ENCODE results near the gene POMT2.
"Not testable (repeated sequence)": the region's sequence is repeated elsewhere in the genome, so short reads cannot be mapped to it uniquely, and the experiment has no call there.

Gene POMT2

GRCh38 chr14:77324816-77325745 is 4.4 kb upstream of the POMT2 start:
- no peak for DNase-seq (ENCODE audit: low read depth)

GRCh38 chr14:77324289-77324688 is 3.6 kb upstream of the POMT2 start:
- no peak for DNase-seq (ENCODE audit: low read depth)

- no peak for DNase-seq (ENCODE audit: low read depth)
These were observed 2.9 kb upstream of the POMT2 start for GRCh38 chr14:77323571-77323970.

- no peak for DNase-seq (ENCODE audit: low read depth)
These were observed 2.3 kb upstream of the POMT2 start for GRCh38 chr14:77322951-77323350.

- no peak for DNase-seq (ENCODE audit: low read depth)
These were observed 1.7 kb upstream of the POMT2 start for GRCh38 chr14:77322250-77322902.

- no peak for DNase-seq (ENCODE audit: low read depth)
These were observed 1.3 kb downstream of the POMT2 start for GRCh38 chr14:77319422-77319821.

- not testable (repeated sequence) for DNase-seq (ENCODE audit: low read depth)
These were observed 1.9 kb downstream of the POMT2 start for GRCh38 chr14:77318756-77319155.

GRCh38 chr14:77318006-77318553 is 2.6 kb downstream of the POMT2 start:
- no peak for DNase-seq (ENCODE audit: low read depth)

GRCh38 chr14:77316872-77317301 is 3.8 kb downstream of the POMT2 start:
- DNase-seq (ENCODE audit: low read depth): no peak

GRCh38 chr14:77316195-77316505 is 4.5 kb downstream of the POMT2 start:
- DNase-seq (ENCODE audit: low read depth): no peak

GRCh38 chr14:77314539-77315457 is 5.9 kb downstream of the POMT2 start:
- DNase-seq (ENCODE audit: low read depth): no peak

- DNase-seq (ENCODE audit: low read depth): peak; percentile 70
These were observed 6.6 kb downstream of the POMT2 start for GRCh38 chr14:77314043-77314442.

- no peak for DNase-seq (ENCODE audit: low read depth)
These were observed 7.3 kb downstream of the POMT2 start for GRCh38 chr14:77313371-77313770.

GRCh38 chr14:77311217-77311616 is 9.5 kb downstream of the POMT2 start:
- no peak for DNase-seq (ENCODE audit: low read depth)

GRCh38 chr14:77310026-77310425 is 10.7 kb downstream of the POMT2 start:
- no peak for DNase-seq (ENCODE audit: low read depth)

GRCh38 chr14:77309131-77309530 is 11.6 kb downstream of the POMT2 start:
- no peak for DNase-seq (ENCODE audit: low read depth)

GRCh38 chr14:77306851-77307496 is 13.7 kb downstream of the POMT2 start:
- no peak for DNase-seq (ENCODE audit: low read depth)

GRCh38 chr14:77306416-77306815 is 14.3 kb downstream of the POMT2 start:
- DNase-seq (ENCODE audit: low read depth): no peak

- no peak for DNase-seq (ENCODE audit: low read depth)
These were observed 15.0 kb downstream of the POMT2 start for GRCh38 chr14:77305696-77306095.

GRCh38 chr14:77303417-77304156 is 17.1 kb downstream of the POMT2 start:
- peak; percentile 93 for DNase-seq (ENCODE audit: low read depth)

GRCh38 chr14:77302926-77303325 is 17.8 kb downstream of the POMT2 start:
- no peak for DNase-seq (ENCODE audit: low read depth)
